Kidney (tissue), 14 donors: ENCODE measurements around the gene CHCHD1. TPM values are rescaled to one million over a fixed set of nuclear protein-coding genes. Genes with fewer than 3 reads are reported as not detected.

Experiments used
- DNase-seq, 5 donors: peaks; one replicate each; pipeline ENCODE4 v3.0.0-alpha.2; 2013 to 2020
- FAIRE-seq: peaks from 2 replicates; lab custom pipeline; 2012; peaks lifted over from hg19 to GRCh38; lab: Jason Lieb, UNC
- H3K27ac ChIP-seq, 2 donors: one replicate each; pipeline ENCODE4 v1.7.0; 2013; ENCODE audit warnings: low read depth in 2 of 2, low read length in 2 of 2, inconsistent platforms in 1 of 2
- H3K27me3 ChIP-seq: one replicate; pipeline ENCODE4 v1.7.1; 2013; ENCODE audit warnings: low read length, inconsistent platforms; ENCODE audit not compliant: control insufficient read depth, insufficient read depth
- H3K36me3 ChIP-seq, 3 donors: one replicate each; pipeline versions ENCODE4 v1.7.0 to v1.7.1; 2013; ENCODE audit warnings: low read length in 3 of 3, control low read depth in 1 of 3, inconsistent platforms in 1 of 3; ENCODE audit not compliant: insufficient read depth in 3 of 3, control insufficient read depth in 2 of 3
- H3K4me1 ChIP-seq, 3 donors: one replicate each; pipeline versions ENCODE4 v1.7.0 to v1.7.1; 2013; ENCODE audit warnings: low read length in 3 of 3, inconsistent platforms in 1 of 3, low read depth in 1 of 3; ENCODE audit not compliant: control insufficient read depth in 2 of 3, insufficient read depth in 2 of 3
- H3K4me3 ChIP-seq, 3 donors: one replicate each; pipeline versions ENCODE4 v1.7.0 to v1.8.1; 2013; ENCODE audit warnings: low read length in 3 of 3, control low read depth in 1 of 3, inconsistent platforms in 1 of 3
- H3K9ac ChIP-seq, 3 donors: one replicate each; pipeline versions ENCODE4 v1.7.0 to v1.7.1; 2013; ENCODE audit warnings: low read length in 3 of 3, control low read depth in 1 of 3, inconsistent platforms in 1 of 3
- H3K9me3 ChIP-seq, 3 donors: one replicate each; pipeline versions ENCODE4 v1.7.0 to v1.7.1; 2013; ENCODE audit warnings: low read length in 3 of 3, control low read depth in 1 of 3, inconsistent platforms in 1 of 3; ENCODE audit not compliant: control insufficient read depth in 2 of 3, insufficient read depth in 1 of 3
- CTCF ChIP-seq: IDR thresholded peaks from 3 replicates; pipeline ENCODE4 v1.5.1; 2012; ENCODE audit warnings: mild to moderate bottlenecking, moderate library complexity, borderline replicate concordance; ENCODE audit not compliant: insufficient read depth; ENCODE audit errors: extremely low read depth
- intact Hi-C: fragments of 100-400 bp; cut with DNase I; formaldehyde crosslinking; loops from one replicate; pipeline ENCODE4 v1.11.1; 2022
- polyA plus RNA-seq: library from polyadenylated mRNA; stranded (reverse); fragments of 350-450 nt; fragmentation: Illumina TruSeq; extraction: RNeasy Lipid Tissue Mini Kit (QIAGEN cat#74804); gene quantifications from one replicate; pipeline ENCODE4 v1.2.3, GENCODE V29; 2014; ENCODE audit warnings: low read depth, low replicate concordance; ENCODE audit not compliant: insufficient read depth
- total RNA-seq: library from RNA; stranded (reverse); fragmentation: NEBNext Ultra II Directional; extraction: Animal tissue kit (Norgen Biotek cat#: 25700); gene quantifications from one replicate; pipeline ENCODE4 v1.2.1, GENCODE V29; 2021
- donor health status: control.
- donor health status: control.
- donor health status: control.
- donor health status: control.
- donor health status: control.
- donor health status: DM: yes; HTN: yes; CAD: no.
- donor health status: Normal renal cell carcinoma (clear cell type).

CHCHD1 gene
- total and polyA plus RNA-seq, 2 donors from 2014 or later, result 23.4 to 105 TPM

DNA sequence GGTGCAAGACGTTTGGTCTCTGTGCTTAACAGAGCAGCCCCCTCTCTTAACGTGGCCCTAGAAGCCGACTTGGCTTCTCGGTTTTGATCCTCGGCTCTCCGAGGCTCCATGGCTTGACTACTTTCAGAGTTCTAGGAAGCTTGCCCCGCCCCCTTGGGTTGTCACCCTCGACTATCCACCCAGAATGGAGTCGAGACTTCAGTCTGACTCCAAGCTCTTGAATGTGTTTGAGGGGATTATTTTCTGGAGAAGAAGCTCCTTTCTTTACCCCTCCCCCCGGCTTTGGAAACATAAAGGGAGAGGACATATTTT, 37.2 kb upstream of the CHCHD1 start:
- peak in 1 of 5 donors; percentile 86 for DNase-seq
- Histone ChIP-seq H3K4me1 (peaks cover 6 to 9% (median 9%) of the 10 kb centered on the region in 3 donors), H3K9ac (peak overlapping the region; percentile 88 to 99 (median 98)), H3K27me3 (no peaks in the 10 kb centered on the region), H3K4me3 (peak overlapping the region; percentile 89 to 98 (median 90)), H3K27ac (peak overlapping the region; percentile 95 to 96), H3K36me3 (peaks cover 2 to 6% (median 4%) of the 10 kb centered on the region in 3 donors), H3K9me3 (no peaks in the 10 kb centered on the region)
- intact Hi-C loops, result no loop called here
- TF ChIP-seq CTCF, result no peak
- FAIRE-seq, result no peak

GRCh38 chr10:73746721-73747120, 35.1 kb upstream of the CHCHD1 start:
- Histone ChIP-seq H3K27ac (no peak overlapping the region), H3K27me3 (no peaks in the 10 kb centered on the region), H3K9me3 (no peaks in the 10 kb centered on the region), H3K36me3 (peaks cover 4 to 13% (median 12%) of the 10 kb centered on the region in 3 donors), H3K9ac (no peak overlapping the region), H3K4me1 (peaks cover 6 to 11% (median 9%) of the 10 kb centered on the region in 3 donors), H3K4me3 (no peak overlapping the region)
- TF ChIP-seq CTCF, result no peak
- FAIRE-seq, result no peak
- no peak for DNase-seq
- intact Hi-C loops, result no loop called here

- H3K4me1 ChIP-seq, result peaks cover 0 to 4% (median 0%) of the 10 kb centered on the region in 3 donors
- intact Hi-C loops, result no loop called here
These were observed 31.0 kb upstream of the CHCHD1 start for GRCh38 chr10:73750819-73751218.

More at GRCh38 chr10:73750819-73751218, 31.0 kb upstream of the CHCHD1 start:
- peaks cover 8 to 32% (median 21%) of the 10 kb centered on the region in 3 donors for H3K36me3 ChIP-seq
- H3K27ac ChIP-seq, result no peak overlapping the region
- H3K9ac ChIP-seq, result no peak overlapping the region
- DNase-seq, result no peak
- TF ChIP-seq CTCF, result no peak
- H3K27me3 ChIP-seq, result no peaks in the 10 kb centered on the region
- no peaks in the 10 kb centered on the region for H3K9me3 ChIP-seq
- no peak overlapping the region for H3K4me3 ChIP-seq
- no peak for FAIRE-seq
